ENCODE data around the gene SUPT6H. TPM values are rescaled to one million over a fixed set of nuclear protein-coding genes. Genes with fewer than 3 reads are reported as not detected.
"Not testable (repeated sequence)": the region's sequence is repeated elsewhere in the genome, so short reads cannot be mapped to it uniquely, and the experiment has no call there.

SUPT6H gene
- total and polyA plus RNA-seq, 2 donors (not counting 3 experiments of a cell fraction or from before 2014, with no cell fraction given) = 33.9 to 79.2 TPM

DNA sequence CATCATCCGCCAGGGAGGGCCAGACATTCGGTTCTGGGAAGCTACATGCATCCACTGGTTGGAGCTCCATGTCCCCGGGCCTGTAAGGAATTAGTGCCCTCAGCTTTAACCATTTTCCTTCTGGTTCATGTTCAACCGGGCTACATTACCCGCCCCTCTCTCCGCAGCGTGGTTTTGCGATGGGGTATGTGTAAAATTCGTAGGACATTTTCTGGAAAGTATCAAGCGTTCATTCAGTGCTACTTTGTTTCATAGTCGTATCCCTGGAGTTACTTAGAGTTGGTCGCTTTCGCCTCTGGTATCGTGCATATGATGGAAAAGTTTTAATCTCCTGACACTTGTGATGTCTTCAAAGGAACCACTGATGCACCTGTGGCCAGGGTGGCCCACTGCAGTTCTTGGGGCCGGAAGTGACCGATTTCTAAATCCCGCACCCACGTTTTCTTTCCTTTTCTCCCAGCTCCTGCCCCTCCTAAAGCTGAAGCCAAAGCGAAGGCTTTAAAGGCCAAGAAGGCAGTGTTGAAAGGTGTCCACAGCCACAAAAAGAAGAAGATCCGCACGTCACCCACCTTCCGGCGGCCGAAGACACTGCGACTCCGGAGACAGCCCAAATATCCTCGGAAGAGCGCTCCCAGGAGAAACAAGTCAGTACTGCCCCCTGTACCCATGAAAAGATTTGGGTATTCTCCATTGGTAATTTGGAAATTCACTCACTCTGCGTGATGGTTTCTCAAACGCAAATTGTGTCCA lies 58.4 kb downstream of the SUPT6H start:
- Histone ChIP-seq H3K4me2 (ENCODE audit: insufficient read depth, low read length) (peak overlapping the region; percentile 74), H3K9me3 (replicated peaks; ENCODE audit: control insufficient read depth, insufficient read depth, low read length) (no peaks in the 10 kb centered on the region), H4K20me1 (replicated peaks; ENCODE audit: control insufficient read depth, extremely low read depth, insufficient read depth, low read length) (no peaks in the 10 kb centered on the region), H3K4me3 (replicated peaks in 1 of 3; ENCODE audit: insufficient read depth in 1 of 3, low read depth in 1 of 3, low read length in 3 of 3) (peak overlapping the region; percentile 46 to 80 (median 72)), H3K36me3 (ENCODE audit: control insufficient read depth in 2 of 2, extremely low read depth in 1 of 2, insufficient read depth in 2 of 2, low read length in 2 of 2) (peaks cover 17 to 19% of the 10 kb centered on the region in 2 experiments), H3K27me3 (ENCODE audit: control insufficient read depth in 2 of 2, insufficient read depth in 2 of 2, low read length in 2 of 2) (no peaks in the 10 kb centered on the region), H3K9me1 (replicated peaks; ENCODE audit: control insufficient read depth, extremely low read depth, insufficient read depth, low read length) (no peaks in the 10 kb centered on the region), H3K79me2 (ENCODE audit: control insufficient read depth, insufficient read depth, low read length) (peaks cover 43% of the 10 kb centered on the region), H3K4me1 (ENCODE audit: control insufficient read depth, extremely low read depth, insufficient read depth, low read length) (peaks cover 43% of the 10 kb centered on the region), H3K9ac (replicated peaks; ENCODE audit: extremely low read depth, insufficient read depth, low read length) (peak overlapping the region; percentile 79), H2AFZ (ENCODE audit: low read depth, low read length) (no peak overlapping the region), H3K27ac (ENCODE audit: insufficient read depth, low read depth, low read length) (peak overlapping the region; percentile 78)
- TSS peak; percentile 74 for BruUV-seq (replicated peaks)
- dilution Hi-C loops (cut with MboI; ENCODE audit: extremely low pct_ligation_motif_present, low sequenced_read_pairs) = no loop called here
- TF ChIP-seq, protein P1, sequence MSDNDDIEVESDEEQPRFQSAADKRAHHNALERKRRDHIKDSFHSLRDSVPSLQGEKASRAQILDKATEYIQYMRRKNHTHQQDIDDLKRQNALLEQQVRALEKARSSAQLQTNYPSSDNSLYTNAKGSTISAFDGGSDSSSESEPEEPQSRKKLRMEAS (IDR thresholded peaks at IDR 0.05; ENCODE audit: insufficient read depth, insufficient read length) = no peak
- peak; percentile 12 for TF ChIP-seq POLR2AphosphoS5 (IDR thresholded peaks at IDR 0.05; ENCODE audit: insufficient read depth, low read depth, low read length)
- TF ChIP-seq MYC (IDR thresholded peaks at IDR 0.05; ENCODE audit: low read depth, low read length) = no peak
- peak; percentile 35 for TF ChIP-seq POLR2A (IDR thresholded peaks at IDR 0.05; ENCODE audit: low read depth, low read length)
- no peak for TF ChIP-seq JUN (IDR thresholded peaks at IDR 0.05; ENCODE audit: borderline replicate concordance, insufficient read depth, insufficient read length, low read depth)
- no peak for TF ChIP-seq EZH2 (IDR thresholded peaks at IDR 0.05; ENCODE audit: borderline replicate concordance, low read depth, low read length, severe bottlenecking)
- TF ChIP-seq, protein P2, sequence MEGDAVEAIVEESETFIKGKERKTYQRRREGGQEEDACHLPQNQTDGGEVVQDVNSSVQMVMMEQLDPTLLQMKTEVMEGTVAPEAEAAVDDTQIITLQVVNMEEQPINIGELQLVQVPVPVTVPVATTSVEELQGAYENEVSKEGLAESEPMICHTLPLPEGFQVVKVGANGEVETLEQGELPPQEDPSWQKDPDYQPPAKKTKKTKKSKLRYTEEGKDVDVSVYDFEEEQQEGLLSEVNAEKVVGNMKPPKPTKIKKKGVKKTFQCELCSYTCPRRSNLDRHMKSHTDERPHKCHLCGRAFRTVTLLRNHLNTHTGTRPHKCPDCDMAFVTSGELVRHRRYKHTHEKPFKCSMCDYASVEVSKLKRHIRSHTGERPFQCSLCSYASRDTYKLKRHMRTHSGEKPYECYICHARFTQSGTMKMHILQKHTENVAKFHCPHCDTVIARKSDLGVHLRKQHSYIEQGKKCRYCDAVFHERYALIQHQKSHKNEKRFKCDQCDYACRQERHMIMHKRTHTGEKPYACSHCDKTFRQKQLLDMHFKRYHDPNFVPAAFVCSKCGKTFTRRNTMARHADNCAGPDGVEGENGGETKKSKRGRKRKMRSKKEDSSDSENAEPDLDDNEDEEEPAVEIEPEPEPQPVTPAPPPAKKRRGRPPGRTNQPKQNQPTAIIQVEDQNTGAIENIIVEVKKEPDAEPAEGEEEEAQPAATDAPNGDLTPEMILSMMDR (IDR thresholded peaks at IDR 0.05; ENCODE audit: extremely low read depth in 1 of 2, insufficient read depth in 1 of 2, low read depth in 1 of 2, low read length in 2 of 2) = no peak
- CTCF ChIA-PET = interaction anchor here (1.0 to 2.1 kb wide), 7 partner anchors 8 to 233 kb away, joined by 3 to 12 read pairs (median 7); partner anchors contain the start of genes NEK8 and PHF12
- DNase-seq (ENCODE audit: low read depth, low spot score) = no peak
- intact Hi-C loops (cut with micrococcal nuclease) = no loop called here
- POLR2A ChIA-PET = interaction anchor here (1.1 to 1.3 kb wide), 3 partner anchors 8 to 231 kb away, joined by 3 to 7 read pairs (median 5); partner anchors contain the start of genes NEK8 and PHF12
- FAIRE-seq = peak; percentile 48

DNA sequence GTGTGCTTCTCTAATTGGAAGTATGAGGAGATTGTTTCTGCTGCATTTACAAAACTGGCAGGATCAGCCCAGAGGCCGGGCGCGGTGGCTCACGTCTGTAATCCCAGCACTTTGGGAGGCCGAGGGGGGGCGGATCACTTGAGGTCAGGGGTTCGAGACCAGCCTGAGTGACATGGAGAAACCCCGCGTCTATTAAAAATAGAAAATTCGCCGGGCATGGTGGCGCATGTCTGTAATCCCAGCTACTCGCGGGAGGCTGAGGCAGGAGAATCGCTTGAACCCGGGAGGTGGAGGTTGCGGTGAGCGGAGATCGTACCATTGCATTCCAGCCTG lies 59.0 kb downstream of the SUPT6H start:
- H3K4me2 ChIP-seq (ENCODE audit: insufficient read depth, low read length) = peak overlapping the region; percentile 74
- H4K20me1 ChIP-seq (replicated peaks; ENCODE audit: control insufficient read depth, extremely low read depth, insufficient read depth, low read length); BruUV-seq (replicated peaks); DNase-seq (ENCODE audit: low read depth, low spot score); intact Hi-C loops (cut with micrococcal nuclease); H3K9me1 ChIP-seq (replicated peaks; ENCODE audit: control insufficient read depth, extremely low read depth, insufficient read depth, low read length); dilution Hi-C loops (cut with MboI; ENCODE audit: extremely low pct_ligation_motif_present, low sequenced_read_pairs); H3K9me3 ChIP-seq (replicated peaks; ENCODE audit: control insufficient read depth, insufficient read depth, low read length); FAIRE-seq; H3K27me3 ChIP-seq (ENCODE audit: control insufficient read depth in 2 of 2, insufficient read depth in 2 of 2, low read length in 2 of 2); H2AFZ ChIP-seq (ENCODE audit: low read depth, low read length): not testable (repeated sequence)
- H3K27ac ChIP-seq (ENCODE audit: insufficient read depth, low read depth, low read length) = peak overlapping the region; percentile 78
- peak overlapping the region; percentile 79 for H3K9ac ChIP-seq (replicated peaks; ENCODE audit: extremely low read depth, insufficient read depth, low read length)
- CTCF ChIA-PET = interaction anchor here (1.1 to 1.2 kb wide), 2 partner anchors 42 to 231 kb away, joined by 3 read pairs; partner anchors contain the start of gene PHF12
- POLR2A ChIA-PET = interaction anchor here (1.1 kb wide), 1 partner anchor 10 kb away, joined by 3 read pairs; no protein-coding TSS in a partner anchor
- H3K79me2 ChIP-seq (ENCODE audit: control insufficient read depth, insufficient read depth, low read length) = peaks cover 43% of the 10 kb centered on the region
- H3K36me3 ChIP-seq (ENCODE audit: control insufficient read depth in 2 of 2, extremely low read depth in 1 of 2, insufficient read depth in 2 of 2, low read length in 2 of 2) = peaks cover 17 to 19% of the 10 kb centered on the region in 2 experiments
- peak overlapping the region; percentile 46 to 80 (median 72) for H3K4me3 ChIP-seq (replicated peaks in 1 of 3; ENCODE audit: insufficient read depth in 1 of 3, low read depth in 1 of 3, low read length in 3 of 3)
- H3K4me1 ChIP-seq (ENCODE audit: control insufficient read depth, extremely low read depth, insufficient read depth, low read length) = peaks cover 46% of the 10 kb centered on the region

Data from endothelial cell of umbilical vein (primary cell).